ENCODE data around the gene SPECC1L. TPM values are rescaled to one million over a fixed set of nuclear protein-coding genes. Genes with fewer than 3 reads are reported as not detected.

The SPECC1L gene
- total and polyA plus RNA-seq, 2 of the 8 experiments (the other 6 are each of a cell fraction or from before 2014, with no cell fraction given) = 15.7 to 61.6 TPM

GRCh38 chr22:24433828-24434470, 163.3 kb downstream of the SPECC1L start (continued):
- TF ChIP-seq YY1 (IDR thresholded peaks at IDR 0.05; ENCODE audit: low read depth, low read length) (no peak), JUN (IDR thresholded peaks at IDR 0.05; ENCODE audit: low read depth, low read length) (no peak), SUZ12 (IDR thresholded peaks at IDR 0.05; ENCODE audit: low read length) (no peak), JUND (IDR thresholded peaks at IDR 0.05; ENCODE audit: low read length) (no peak), CHD1 (IDR thresholded peaks at IDR 0.05; ENCODE audit: low read depth, low read length) (no peak), KDM1A (IDR thresholded peaks at IDR 0.05; ENCODE audit: borderline replicate concordance, low read length) (no peak)
